ENCODE measurements around the gene GGTA1. TPM values are rescaled to one million over a fixed set of nuclear protein-coding genes. Genes with fewer than 3 reads are reported as not detected.
"Not testable (repeated sequence)": the region's sequence is repeated elsewhere in the genome, so short reads cannot be mapped to it uniquely, and the experiment has no call there.

Gene GGTA1
- total RNA-seq, 1 experiment from 2014 or later: not detected

DNA sequence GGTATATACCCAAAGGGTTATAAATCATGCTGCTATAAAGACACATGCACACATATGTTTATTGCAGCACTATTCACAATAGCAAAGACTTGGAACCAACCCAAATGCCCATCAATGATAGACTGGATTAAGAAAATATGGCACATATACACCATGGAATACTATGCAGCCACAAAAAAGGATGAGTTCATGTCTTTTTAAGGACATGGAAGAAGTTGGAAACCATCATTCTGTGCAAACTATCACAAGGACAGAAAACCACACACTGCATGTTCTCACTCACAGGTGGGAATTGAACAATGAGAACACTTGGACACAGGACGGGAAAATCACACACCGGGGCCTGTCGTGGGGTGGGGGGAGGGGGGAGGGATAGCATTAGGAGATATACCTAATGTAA is 62.6 kb downstream of the GGTA1 start:
- H3K9me3 Mint-ChIP-seq; H3K4me1 Mint-ChIP-seq; H3K27ac Mint-ChIP-seq; H3K27me3 Mint-ChIP-seq (ENCODE audit: low read depth); CTCF ChIA-PET; DNase-seq (ENCODE audit: low spot score); POLR2A ChIA-PET; ATAC-seq; H3K36me3 Mint-ChIP-seq; H3K4me3 Mint-ChIP-seq: not testable (repeated sequence)

DNA sequence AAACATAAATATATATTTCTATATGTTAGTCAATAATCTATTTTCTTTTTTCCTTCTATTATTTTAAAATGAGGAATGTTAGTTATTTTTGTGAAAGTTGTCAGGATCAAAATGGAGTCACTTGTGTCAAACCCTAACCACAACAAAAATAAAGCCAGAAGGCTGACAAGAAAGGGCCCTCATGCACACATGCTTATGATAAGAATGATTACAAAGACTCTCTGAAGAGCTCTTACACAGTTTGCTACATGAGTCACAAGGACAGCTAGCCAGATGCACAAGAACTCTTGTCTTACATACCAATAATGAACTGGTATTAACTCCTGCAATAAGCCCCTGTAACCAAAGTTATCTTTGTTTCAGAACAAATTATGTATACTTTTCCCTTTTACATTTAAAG is 64.7 kb downstream of the GGTA1 start:
- H3K36me3 Mint-ChIP-seq: no peaks in the 10 kb centered on the region
- peaks cover 4% of the 10 kb centered on the region for H3K27me3 Mint-ChIP-seq (ENCODE audit: low read depth)

DNA sequence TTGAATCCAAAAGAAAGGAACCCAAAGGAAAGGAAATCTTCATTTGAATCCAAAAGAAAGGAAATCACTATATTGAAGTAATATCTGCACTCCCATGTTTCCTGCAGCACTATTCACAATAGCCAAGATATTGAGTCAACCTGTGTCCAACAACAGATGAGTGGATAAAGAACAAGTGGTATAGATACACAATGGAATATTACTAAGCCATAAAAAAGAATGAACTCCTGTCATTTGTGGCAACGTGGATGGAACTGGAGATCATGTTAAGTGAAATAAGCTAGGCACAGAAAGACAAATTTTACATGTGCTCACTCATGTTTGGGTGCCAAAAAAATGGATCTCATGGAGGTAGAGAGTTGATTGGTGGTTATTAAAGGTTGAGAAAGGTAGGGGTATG is 71.7 kb downstream of the GGTA1 start:
- CTCF ChIA-PET: no interaction called here
- ATAC-seq (no peak), DNase-seq (ENCODE audit: low spot score) (no peak)
- H3K4me3 Mint-ChIP-seq: no peak overlapping the region
- peaks cover 5% of the 10 kb centered on the region for H3K4me1 Mint-ChIP-seq
- peaks cover 26% of the 10 kb centered on the region for H3K9me3 Mint-ChIP-seq
- peaks cover 3% of the 10 kb centered on the region for H3K27me3 Mint-ChIP-seq (ENCODE audit: low read depth)
- peaks cover 11% of the 10 kb centered on the region; the same call in 1 of the 2 replicates for H3K36me3 Mint-ChIP-seq
- POLR2A ChIA-PET: no interaction called here
- no peak overlapping the region for H3K27ac Mint-ChIP-seq
- TF ChIP-seq, protein P1, sequence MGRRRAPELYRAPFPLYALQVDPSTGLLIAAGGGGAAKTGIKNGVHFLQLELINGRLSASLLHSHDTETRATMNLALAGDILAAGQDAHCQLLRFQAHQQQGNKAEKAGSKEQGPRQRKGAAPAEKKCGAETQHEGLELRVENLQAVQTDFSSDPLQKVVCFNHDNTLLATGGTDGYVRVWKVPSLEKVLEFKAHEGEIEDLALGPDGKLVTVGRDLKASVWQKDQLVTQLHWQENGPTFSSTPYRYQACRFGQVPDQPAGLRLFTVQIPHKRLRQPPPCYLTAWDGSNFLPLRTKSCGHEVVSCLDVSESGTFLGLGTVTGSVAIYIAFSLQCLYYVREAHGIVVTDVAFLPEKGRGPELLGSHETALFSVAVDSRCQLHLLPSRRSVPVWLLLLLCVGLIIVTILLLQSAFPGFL (CRISPR knock-in tag; IDR thresholded peaks at IDR 0.05; ENCODE audit: borderline replicate concordance): no peak
- no peak for TF ChIP-seq CREB1 (CRISPR knock-in tag; IDR thresholded peaks at IDR 0.05)
- TF ChIP-seq, protein P2, sequence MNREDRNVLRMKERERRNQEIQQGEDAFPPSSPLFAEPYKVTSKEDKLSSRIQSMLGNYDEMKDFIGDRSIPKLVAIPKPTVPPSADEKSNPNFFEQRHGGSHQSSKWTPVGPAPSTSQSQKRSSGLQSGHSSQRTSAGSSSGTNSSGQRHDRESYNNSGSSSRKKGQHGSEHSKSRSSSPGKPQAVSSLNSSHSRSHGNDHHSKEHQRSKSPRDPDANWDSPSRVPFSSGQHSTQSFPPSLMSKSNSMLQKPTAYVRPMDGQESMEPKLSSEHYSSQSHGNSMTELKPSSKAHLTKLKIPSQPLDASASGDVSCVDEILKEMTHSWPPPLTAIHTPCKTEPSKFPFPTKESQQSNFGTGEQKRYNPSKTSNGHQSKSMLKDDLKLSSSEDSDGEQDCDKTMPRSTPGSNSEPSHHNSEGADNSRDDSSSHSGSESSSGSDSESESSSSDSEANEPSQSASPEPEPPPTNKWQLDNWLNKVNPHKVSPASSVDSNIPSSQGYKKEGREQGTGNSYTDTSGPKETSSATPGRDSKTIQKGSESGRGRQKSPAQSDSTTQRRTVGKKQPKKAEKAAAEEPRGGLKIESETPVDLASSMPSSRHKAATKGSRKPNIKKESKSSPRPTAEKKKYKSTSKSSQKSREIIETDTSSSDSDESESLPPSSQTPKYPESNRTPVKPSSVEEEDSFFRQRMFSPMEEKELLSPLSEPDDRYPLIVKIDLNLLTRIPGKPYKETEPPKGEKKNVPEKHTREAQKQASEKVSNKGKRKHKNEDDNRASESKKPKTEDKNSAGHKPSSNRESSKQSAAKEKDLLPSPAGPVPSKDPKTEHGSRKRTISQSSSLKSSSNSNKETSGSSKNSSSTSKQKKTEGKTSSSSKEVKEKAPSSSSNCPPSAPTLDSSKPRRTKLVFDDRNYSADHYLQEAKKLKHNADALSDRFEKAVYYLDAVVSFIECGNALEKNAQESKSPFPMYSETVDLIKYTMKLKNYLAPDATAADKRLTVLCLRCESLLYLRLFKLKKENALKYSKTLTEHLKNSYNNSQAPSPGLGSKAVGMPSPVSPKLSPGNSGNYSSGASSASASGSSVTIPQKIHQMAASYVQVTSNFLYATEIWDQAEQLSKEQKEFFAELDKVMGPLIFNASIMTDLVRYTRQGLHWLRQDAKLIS (CRISPR knock-in tag; IDR thresholded peaks at IDR 0.05; ENCODE audit: borderline replicate concordance): no peak
- no peak for TF ChIP-seq NR1H2 (CRISPR knock-in tag; IDR thresholded peaks at IDR 0.05)
- TF ChIP-seq, protein P3, sequence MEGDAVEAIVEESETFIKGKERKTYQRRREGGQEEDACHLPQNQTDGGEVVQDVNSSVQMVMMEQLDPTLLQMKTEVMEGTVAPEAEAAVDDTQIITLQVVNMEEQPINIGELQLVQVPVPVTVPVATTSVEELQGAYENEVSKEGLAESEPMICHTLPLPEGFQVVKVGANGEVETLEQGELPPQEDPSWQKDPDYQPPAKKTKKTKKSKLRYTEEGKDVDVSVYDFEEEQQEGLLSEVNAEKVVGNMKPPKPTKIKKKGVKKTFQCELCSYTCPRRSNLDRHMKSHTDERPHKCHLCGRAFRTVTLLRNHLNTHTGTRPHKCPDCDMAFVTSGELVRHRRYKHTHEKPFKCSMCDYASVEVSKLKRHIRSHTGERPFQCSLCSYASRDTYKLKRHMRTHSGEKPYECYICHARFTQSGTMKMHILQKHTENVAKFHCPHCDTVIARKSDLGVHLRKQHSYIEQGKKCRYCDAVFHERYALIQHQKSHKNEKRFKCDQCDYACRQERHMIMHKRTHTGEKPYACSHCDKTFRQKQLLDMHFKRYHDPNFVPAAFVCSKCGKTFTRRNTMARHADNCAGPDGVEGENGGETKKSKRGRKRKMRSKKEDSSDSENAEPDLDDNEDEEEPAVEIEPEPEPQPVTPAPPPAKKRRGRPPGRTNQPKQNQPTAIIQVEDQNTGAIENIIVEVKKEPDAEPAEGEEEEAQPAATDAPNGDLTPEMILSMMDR (IDR thresholded peaks at IDR 0.05): no peak
- TF ChIP-seq ZNF416 (CRISPR knock-in tag; IDR thresholded peaks at IDR 0.05): no peak
- TF ChIP-seq IRF2 (CRISPR knock-in tag; IDR thresholded peaks at IDR 0.05; ENCODE audit: borderline replicate concordance, low read depth): no peak

More for the DNA sequence above, 64.7 kb downstream of the GGTA1 start:
- POLR2A ChIA-PET: no interaction called here
- Mint-ChIP-seq H3K27ac (no peak overlapping the region), H3K4me3 (no peak overlapping the region), H3K9me3 (no peaks in the 10 kb centered on the region), H3K4me1 (0 out of 2 replicates have a peak, but pooled peaks cover under 1% of the 10 kb centered on the region)
- DNase-seq (ENCODE audit: low spot score) (no peak), ATAC-seq (no peak)
- CTCF ChIA-PET: no interaction called here
- no peak for TF ChIP-seq HMGA2 (CRISPR knock-in tag; IDR thresholded peaks at IDR 0.05)
- no peak for TF ChIP-seq ZNF121 (CRISPR knock-in tag; IDR thresholded peaks at IDR 0.05)
- TF ChIP-seq, protein P2 (CRISPR knock-in tag; IDR thresholded peaks at IDR 0.05; ENCODE audit: borderline replicate concordance): no peak
- TF ChIP-seq, protein P4, sequence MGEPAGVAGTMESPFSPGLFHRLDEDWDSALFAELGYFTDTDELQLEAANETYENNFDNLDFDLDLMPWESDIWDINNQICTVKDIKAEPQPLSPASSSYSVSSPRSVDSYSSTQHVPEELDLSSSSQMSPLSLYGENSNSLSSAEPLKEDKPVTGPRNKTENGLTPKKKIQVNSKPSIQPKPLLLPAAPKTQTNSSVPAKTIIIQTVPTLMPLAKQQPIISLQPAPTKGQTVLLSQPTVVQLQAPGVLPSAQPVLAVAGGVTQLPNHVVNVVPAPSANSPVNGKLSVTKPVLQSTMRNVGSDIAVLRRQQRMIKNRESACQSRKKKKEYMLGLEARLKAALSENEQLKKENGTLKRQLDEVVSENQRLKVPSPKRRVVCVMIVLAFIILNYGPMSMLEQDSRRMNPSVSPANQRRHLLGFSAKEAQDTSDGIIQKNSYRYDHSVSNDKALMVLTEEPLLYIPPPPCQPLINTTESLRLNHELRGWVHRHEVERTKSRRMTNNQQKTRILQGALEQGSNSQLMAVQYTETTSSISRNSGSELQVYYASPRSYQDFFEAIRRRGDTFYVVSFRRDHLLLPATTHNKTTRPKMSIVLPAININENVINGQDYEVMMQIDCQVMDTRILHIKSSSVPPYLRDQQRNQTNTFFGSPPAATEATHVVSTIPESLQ (CRISPR knock-in tag; IDR thresholded peaks at IDR 0.05): no peak
- TF ChIP-seq, protein P5, sequence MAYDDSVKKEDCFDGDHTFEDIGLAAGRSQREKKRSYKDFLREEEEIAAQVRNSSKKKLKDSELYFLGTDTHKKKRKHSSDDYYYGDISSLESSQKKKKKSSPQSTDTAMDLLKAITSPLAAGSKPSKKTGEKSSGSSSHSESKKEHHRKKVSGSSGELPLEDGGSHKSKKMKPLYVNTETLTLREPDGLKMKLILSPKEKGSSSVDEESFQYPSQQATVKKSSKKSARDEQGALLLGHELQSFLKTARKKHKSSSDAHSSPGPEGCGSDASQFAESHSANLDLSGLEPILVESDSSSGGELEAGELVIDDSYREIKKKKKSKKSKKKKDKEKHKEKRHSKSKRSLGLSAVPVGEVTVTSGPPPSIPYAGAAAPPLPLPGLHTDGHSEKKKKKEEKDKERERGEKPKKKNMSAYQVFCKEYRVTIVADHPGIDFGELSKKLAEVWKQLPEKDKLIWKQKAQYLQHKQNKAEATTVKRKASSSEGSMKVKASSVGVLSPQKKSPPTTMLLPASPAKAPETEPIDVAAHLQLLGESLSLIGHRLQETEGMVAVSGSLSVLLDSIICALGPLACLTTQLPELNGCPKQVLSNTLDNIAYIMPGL (CRISPR knock-in tag; IDR thresholded peaks at IDR 0.05): no peak
- TF ChIP-seq, protein P6, sequence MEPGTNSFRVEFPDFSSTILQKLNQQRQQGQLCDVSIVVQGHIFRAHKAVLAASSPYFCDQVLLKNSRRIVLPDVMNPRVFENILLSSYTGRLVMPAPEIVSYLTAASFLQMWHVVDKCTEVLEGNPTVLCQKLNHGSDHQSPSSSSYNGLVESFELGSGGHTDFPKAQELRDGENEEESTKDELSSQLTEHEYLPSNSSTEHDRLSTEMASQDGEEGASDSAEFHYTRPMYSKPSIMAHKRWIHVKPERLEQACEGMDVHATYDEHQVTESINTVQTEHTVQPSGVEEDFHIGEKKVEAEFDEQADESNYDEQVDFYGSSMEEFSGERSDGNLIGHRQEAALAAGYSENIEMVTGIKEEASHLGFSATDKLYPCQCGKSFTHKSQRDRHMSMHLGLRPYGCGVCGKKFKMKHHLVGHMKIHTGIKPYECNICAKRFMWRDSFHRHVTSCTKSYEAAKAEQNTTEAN (CRISPR knock-in tag; IDR thresholded peaks at IDR 0.05): no peak
